HG03280 (cell line): Measurements from ENCODE around the gene OR2T10.
"Not testable (repeated sequence)": the region's sequence is repeated elsewhere in the genome, so short reads cannot be mapped to it uniquely, and the experiment has no call there.

Experiments used
- ATAC-seq: cut with Tn5 transposase; IDR thresholded peaks from one replicate; pipeline ENCODE4 v1.9.1; 2021; ENCODE audit warnings: mild to moderate bottlenecking, moderate library complexity; ENCODE audit not compliant: unreplicated experiment

Gene OR2T10

DNA sequence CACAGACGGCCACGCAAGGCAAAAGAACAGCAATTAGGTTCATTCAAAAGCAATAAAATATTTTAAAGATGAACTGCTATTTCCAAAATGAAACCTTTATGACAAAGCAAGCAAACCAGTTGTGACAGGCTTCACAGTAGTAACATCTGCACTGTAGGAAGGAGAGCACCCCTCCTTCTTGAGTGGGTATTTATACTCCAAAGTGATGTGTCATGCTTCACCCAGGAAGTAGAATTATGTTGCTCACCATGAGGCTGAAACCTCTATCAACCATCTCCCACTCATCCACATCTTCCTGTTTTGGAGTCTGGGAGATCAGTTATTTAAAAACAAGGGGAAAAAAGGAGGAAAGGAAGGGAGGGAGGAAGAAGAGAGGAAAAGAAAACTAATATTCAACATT, 885 bp downstream of the OR2T10 start:
- no peak for ATAC-seq

DNA sequence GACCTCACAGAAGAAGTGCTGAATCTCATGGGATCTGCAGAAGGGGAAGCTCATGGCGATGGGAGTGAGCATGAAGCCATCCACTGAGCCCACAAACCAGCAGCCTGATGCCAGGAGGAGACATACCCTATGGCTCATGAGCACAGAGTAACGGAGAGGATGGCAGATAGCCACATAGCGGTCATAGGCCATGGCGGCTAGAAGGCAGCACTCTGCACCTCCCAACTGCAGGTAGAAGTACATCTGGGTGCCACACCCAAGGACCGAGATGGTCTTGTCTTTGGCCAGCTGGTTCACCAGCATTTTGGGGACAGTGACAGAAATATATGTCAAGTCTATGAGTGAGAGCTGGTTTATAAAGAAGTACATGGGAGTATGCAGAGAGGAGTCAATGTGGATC, 4.3 kb downstream of the OR2T10 start:
- no peak for ATAC-seq

DNA sequence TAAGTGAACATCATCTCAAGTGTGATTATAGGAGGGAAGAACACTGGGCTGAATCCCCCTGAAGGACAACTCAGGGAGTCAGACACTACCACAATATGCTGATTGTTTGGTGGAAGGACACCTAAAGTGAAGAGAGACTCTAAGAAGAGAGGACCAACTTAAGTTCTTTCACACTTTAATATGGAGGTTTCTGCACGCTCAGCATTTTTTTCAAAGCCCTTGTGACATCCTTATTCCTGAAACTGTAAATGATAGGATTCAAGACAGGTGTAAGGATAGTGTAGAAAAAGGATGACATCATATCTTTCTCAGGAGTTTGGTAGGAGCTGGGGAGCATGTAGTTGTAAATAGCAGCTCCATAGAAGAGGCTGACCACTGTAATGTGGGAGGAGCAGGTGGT, 4.8 kb downstream of the OR2T10 start:
- no peak for ATAC-seq

DNA sequence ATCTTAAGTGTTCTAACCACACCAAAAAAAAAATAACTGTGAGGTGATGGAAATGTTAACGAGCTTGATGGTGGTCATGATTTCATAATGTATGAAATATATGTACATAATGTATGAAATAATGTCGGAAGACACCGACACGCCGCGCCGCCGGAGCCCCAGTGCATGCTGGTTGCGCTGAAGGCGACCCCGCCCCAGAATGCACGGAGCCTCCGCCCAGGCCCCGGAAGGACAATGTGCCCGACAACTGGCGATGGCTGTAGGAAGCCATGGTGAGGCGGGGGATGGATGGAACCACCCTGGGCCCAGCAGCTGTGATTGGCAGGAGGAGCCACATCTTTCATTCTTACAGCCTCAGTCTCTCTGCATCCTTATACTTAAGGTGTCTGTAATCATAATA, 7.4 kb downstream of the OR2T10 start:
- no peak for ATAC-seq

DNA sequence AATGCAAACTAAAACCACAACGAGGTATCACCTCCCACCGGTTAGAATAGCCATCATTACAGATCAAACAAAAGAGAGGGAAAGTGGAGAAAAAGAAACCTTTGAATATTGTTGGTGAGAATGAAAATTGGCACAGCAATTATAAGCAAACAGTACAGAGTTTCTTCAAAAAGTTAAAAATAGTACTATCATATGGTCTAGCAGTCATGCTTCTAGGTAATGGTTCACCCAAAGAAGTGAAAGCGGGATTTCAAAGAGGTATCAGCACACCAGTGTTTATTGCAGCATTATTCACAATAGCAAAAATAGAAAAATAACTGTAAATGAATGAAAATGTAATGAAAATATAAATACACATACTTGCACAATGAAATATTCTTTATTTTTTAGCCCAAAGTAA, 8.2 kb downstream of the OR2T10 start:
- ATAC-seq = no peak

DNA sequence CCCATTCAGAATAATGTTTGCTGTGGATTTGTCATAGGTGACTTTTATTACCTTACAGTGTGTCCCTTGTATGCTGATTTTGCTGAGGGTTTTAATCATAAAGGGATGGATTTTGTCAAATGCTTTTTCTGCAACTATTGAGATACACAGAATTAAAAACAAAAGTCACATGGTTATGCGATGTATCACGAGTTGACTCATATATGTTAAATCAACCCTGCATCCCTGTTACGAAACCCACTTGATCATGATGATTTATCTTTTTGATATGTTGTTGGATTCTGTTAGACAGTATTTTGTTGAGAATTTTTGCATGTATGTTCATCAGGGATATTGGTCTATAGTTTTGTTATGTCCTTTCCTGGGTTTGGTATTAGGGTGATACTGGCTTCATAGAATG, 12.2 kb downstream of the OR2T10 start:
- no peak for ATAC-seq

DNA sequence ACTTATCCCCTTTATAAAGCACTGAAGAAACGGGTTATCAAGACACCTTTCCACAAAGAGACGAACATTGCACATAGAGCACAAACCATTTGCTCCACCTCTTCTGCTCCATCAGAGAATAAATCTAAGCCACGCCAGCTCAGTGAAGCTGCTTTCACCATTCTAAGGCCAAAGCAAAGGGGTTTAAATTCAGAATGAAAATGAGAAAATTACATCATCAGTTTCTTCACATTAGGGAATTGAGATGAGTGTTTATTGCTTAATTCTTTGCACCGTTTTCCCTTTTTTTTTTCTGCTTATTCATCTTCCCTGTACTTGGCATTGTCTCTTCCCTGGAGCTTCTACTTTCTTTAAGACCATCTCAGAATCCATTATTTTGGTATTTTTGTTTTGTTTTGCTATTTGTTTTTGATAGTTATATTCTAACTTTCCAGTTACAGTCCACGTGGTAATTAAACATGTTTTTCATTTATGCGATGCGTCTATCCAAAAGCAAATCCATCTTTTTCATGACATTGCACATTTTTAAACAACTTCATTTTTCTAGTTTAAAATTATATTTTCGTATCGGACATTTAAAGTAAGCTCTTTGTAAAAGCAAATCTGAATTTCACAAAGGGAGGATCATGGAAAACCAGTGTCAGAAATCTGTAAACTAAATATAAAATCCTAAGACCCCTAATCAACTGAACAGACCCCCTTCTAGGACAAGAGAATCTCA, 21.1 kb downstream of the OR2T10 start:
- no peak for ATAC-seq

DNA sequence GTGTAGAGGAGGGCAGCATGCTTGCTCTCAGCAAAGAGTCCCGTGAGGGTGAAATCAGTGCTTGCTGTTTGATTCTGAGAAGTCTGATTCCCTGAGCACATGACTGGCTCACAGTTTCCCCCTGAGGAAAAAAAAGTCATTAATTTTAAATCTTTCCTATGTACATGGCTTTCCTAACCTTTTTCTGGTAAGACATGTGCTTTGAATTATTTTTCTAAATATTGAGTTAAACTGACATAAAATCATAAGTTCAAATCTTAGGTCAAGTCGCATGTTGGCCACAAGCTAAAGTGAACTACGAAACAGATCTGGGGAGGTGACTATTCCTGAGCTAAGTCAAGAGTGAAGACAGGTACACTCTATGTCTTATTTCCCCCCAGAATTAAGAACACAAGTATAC, 22.8 kb downstream of the OR2T10 start, which contains the start of gene OR2T34:
TSS of gene OR2T34 (minus strand) at position 101 of the 400 bp plus-strand sequence. CDS start at position 101, 0 bp downstream.
- ATAC-seq = not testable (repeated sequence)

DNA sequence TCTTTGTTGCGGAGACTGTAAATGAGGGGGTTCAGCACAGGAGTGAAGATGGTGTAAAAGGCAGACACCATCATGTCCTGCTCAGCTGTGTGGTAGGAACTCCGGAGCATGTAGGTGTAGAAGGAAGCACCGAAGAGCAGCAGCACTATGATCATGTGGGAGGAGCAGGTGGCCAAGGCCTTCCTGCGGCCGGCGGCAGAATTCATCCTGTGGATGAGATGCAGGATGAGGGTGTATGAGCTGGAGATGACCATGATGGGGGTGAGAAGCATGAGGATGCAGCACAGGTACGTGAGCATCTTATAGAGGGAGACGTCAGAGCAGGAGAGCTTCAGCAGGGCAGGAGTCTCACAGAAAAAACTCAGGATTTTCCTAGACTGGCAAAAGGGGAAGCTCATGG, 23.6 kb downstream of the OR2T10 start:
- not testable (repeated sequence) for ATAC-seq

DNA sequence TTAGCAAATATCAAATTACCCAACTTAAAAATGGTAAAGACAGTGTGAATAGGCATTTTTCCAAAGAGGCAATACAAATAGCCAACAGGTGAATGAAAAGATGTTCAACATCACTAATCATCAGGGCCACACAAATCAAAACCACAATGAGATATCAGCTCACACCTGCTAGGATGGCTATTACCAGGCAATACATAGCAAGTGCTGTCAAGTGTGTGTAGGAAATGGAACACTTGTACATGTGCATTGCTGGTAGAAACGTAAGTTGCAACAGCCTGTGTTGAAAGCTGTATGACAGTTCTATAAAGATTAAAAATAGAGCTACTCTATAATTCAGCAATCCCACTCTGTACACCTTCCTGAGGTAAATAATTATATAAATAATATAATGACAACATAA, 25.5 kb downstream of the OR2T10 start:
- ATAC-seq = peak; percentile 96

DNA sequence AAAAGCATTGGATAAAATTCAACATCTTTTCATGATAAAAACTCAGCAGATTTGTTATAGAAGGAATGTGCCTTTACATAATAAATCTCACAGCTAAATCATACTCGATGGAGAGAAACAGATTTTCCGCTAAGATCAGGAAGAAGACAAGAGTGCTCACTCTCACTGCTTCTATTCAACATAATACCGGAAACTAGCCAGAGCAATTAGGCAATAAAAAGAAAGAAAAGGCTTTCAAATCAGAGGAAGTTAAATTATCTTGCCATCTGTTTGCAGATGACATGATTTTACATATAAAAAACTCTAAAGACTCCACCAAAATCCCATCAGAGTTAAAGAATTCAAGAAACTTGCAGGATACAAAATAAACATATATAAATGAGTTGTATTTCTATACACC, 26.7 kb downstream of the OR2T10 start:
- ATAC-seq = not testable (repeated sequence)

DNA sequence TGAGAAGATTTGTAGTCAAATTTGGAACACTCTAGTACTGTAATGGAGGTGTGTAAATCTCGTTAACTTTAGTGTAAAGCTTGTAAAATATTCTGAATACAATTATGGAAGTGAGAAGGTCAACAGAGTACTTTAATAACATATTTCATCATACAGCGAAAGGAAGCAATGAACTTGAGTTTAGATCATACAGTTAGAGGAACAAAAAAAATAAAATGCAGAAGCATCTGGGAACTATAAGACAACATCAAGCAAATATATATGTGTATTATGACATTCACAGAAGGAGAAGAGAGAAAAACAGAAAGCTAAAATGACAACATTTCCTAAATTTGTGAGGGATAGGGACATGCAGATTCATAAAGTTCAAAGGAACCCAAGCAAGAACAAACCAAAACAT, 28.5 kb downstream of the OR2T10 start:
- ATAC-seq = not testable (repeated sequence)

DNA sequence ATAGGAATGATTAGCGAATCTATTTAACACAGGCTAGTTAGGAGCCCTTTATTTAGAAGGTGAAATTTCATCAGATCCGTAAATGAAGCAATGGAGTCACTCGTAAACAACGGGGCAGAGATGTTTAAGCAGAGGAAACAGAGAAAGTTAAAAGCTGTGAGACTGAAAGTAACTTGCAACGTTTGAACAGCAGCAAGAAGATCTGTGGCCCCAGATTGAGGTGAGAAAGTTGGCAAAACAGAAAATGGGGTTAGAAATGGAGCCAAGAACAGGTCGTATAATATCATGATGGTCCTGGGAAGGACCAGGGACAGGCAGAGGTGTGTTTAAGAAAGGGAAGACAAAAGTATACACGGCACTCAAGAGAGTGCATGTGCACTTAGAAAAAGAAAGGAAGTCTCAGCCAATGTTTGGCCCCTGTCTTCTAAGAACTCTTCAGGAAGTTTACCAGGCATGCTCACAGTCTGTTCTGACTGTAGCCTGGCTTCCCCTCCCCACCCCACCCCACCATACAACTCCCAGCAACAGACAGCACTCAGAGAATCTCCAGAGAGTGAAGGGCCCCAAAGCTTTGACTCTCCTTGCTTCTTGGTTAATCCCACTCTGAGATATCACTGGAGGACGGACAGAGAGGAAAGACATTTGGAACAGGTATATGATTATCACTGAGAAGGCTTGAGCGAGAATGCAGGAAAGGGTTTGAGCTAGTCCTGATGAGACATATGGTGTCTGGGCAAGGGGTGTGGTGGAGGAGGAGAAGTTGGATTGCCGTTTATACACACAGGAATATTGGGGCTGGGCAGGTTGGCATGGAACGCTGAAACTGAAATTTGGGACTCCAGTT, 31.7 kb downstream of the OR2T10 start:
- ATAC-seq = peak; percentile 79

DNA sequence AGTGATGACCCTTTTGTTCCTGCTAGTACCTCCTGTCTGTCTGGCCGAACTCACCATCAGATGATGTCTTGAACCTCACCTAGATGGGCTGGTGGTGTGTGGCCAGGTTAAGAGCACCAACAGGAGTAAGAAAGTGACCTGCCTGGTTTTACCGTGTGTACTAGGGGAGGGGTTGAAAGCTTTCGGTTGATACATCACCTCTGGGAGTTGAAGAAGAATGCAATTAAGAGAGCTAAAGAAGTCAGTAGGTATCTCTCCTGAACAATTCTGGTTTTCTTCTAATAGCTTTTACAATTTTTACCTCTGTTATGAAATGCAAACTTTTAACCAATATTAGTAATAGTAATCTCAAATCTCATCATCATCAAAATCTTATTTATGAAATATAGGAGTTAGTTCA, 34.8 kb downstream of the OR2T10 start, which contains the start of gene OR2T29:
TSS of gene OR2T29 (minus strand) at position 101 of the 400 bp plus-strand sequence. CDS start 3,281 bp downstream, outside the sequence.
- not testable (repeated sequence) for ATAC-seq

DNA sequence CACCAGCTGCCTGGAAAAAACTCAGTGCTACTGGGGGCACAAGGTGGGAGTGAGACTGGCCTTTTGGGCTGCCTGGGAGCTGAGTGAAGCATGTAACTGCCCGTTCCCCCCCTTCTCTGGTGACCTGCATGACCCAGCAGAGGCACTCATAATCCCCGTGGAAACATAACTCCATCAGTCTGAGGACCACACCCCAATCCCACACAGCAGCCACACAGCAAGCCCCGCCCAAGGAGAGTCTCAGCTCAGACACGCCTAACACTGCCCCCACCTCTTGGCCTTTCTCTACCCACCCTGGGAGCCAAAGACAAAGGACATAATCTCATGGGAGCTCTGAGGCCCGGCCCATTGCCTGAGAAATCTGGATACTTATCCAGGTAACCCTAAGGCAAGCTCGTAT, 46.5 kb downstream of the OR2T10 start:
- not testable (repeated sequence) for ATAC-seq

DNA sequence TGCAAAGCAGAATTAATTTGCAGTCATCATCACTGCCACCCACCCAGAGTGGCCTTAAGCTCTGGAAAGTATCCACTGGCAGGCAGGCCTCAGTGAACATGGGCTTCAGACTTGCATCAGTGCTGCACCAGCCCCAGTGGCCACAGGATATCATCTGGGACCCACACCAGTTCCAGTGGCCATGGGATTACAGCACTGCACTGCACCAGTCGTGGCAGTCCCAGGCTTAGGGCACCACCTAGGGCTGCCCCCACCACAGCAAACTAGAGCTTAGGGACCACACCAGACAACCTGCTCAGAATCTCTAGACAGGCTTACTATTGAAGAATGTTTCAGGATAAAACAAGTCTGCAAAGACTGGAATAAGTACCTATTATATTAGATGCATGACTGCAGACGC, 50.1 kb downstream of the OR2T10 start:
- ATAC-seq = not testable (repeated sequence)
